ENCODE measurements around the gene ELAVL4. TPM values are rescaled to one million over a fixed set of nuclear protein-coding genes. Genes with fewer than 3 reads are reported as not detected.

ELAVL4 gene
- not detected for total RNA-seq

- ChIA-PET CTCF (no interaction called here), POLR2A (no interaction called here)
Measured at GRCh38 chr1:50108497-50109059, at the start of gene ELAVL4. Gene ELAVL4, plus strand, starts transcription at chr1:50108920. Its CDS starts 270 bp downstream, at chr1:50109190.

GRCh38 chr1:50060279-50060678 is 48.4 kb upstream of the ELAVL4 start:
- CTCF ChIA-PET: no interaction called here
- POLR2A ChIA-PET: no interaction called here

GRCh38 chr1:50066806-50067205 is 41.9 kb upstream of the ELAVL4 start:
- ChIA-PET CTCF (no interaction called here), POLR2A (no interaction called here)

GRCh38 chr1:50074931-50075330 is 33.8 kb upstream of the ELAVL4 start:
- POLR2A ChIA-PET: no interaction called here
- CTCF ChIA-PET: no interaction called here

- ChIA-PET POLR2A (no interaction called here), CTCF (no interaction called here)
Measured at GRCh38 chr1:50077273-50077672, 31.4 kb upstream of the ELAVL4 start.

GRCh38 chr1:50080904-50081586 is 27.7 kb upstream of the ELAVL4 start:
- ChIA-PET CTCF (no interaction called here), POLR2A (no interaction called here)

GRCh38 chr1:50084389-50084788 is 24.3 kb upstream of the ELAVL4 start:
- CTCF ChIA-PET: no interaction called here
- POLR2A ChIA-PET: no interaction called here

- ChIA-PET CTCF (no interaction called here), POLR2A (no interaction called here)
Measured at GRCh38 chr1:50091068-50091467, 17.7 kb upstream of the ELAVL4 start.

- POLR2A ChIA-PET: no interaction called here
- CTCF ChIA-PET: no interaction called here
Measured at GRCh38 chr1:50095716-50096115, 13.0 kb upstream of the ELAVL4 start.

GRCh38 chr1:50097021-50097679 is 11.6 kb upstream of the ELAVL4 start:
- ChIA-PET CTCF (no interaction called here), POLR2A (no interaction called here)

- CTCF ChIA-PET: no interaction called here
- POLR2A ChIA-PET: no interaction called here
Measured at GRCh38 chr1:50097791-50098190, 10.9 kb upstream of the ELAVL4 start.

GRCh38 chr1:50098591-50099021 is 10.1 kb upstream of the ELAVL4 start:
- ChIA-PET POLR2A (no interaction called here), CTCF (no interaction called here)

- POLR2A ChIA-PET: no interaction called here
- CTCF ChIA-PET: no interaction called here
Measured at GRCh38 chr1:50099654-50100053, 9.1 kb upstream of the ELAVL4 start.

- POLR2A ChIA-PET: no interaction called here
- CTCF ChIA-PET: no interaction called here
Measured at GRCh38 chr1:50103615-50104081, 5.1 kb upstream of the ELAVL4 start.

- POLR2A ChIA-PET: no interaction called here
- CTCF ChIA-PET: no interaction called here
Measured at GRCh38 chr1:50105433-50105832, 3.3 kb upstream of the ELAVL4 start.

- ChIA-PET POLR2A (no interaction called here), CTCF (no interaction called here)
Measured at GRCh38 chr1:50106095-50106761, 2.5 kb upstream of the ELAVL4 start.

- CTCF ChIA-PET: no interaction called here
- POLR2A ChIA-PET: no interaction called here
Measured at GRCh38 chr1:50109116-50109515, 396 bp downstream of the ELAVL4 start.

GRCh38 chr1:50109647-50110075 is 941 bp downstream of the ELAVL4 start:
- ChIA-PET CTCF (no interaction called here), POLR2A (no interaction called here)

- ChIA-PET CTCF (no interaction called here), POLR2A (no interaction called here)
Measured at GRCh38 chr1:50110151-50110550, 1.4 kb downstream of the ELAVL4 start.

- ChIA-PET CTCF (no interaction called here), POLR2A (no interaction called here)
Measured at GRCh38 chr1:50110656-50111055, 1.9 kb downstream of the ELAVL4 start.

GRCh38 chr1:50111503-50111902 is 2.8 kb downstream of the ELAVL4 start:
- POLR2A ChIA-PET: no interaction called here

More at GRCh38 chr1:50111503-50111902, 2.8 kb downstream of the ELAVL4 start:
- CTCF ChIA-PET: no interaction called here
